ENCODE data around the gene DHRS11.
"Not testable (repeated sequence)": the region's sequence is repeated elsewhere in the genome, so short reads cannot be mapped to it uniquely, and the experiment has no call there.

DHRS11 gene

GRCh38 chr17:36593656-36594316 lies 2.1 kb downstream of the DHRS11 start:
- DNase-seq = no peak

- no peak for DNase-seq
Observed at GRCh38 chr17:36594626-36595401, 3.1 kb downstream of the DHRS11 start.

GRCh38 chr17:36597226-36597625 lies 5.5 kb downstream of the DHRS11 start:
- no peak for DNase-seq

GRCh38 chr17:36597866-36598777 lies 6.4 kb downstream of the DHRS11 start:
- no peak for DNase-seq

- no peak for DNase-seq
Observed at GRCh38 chr17:36598951-36599401, 7.3 kb downstream of the DHRS11 start.

- no peak for DNase-seq
Observed at GRCh38 chr17:36599546-36600250, 8.0 kb downstream of the DHRS11 start.

GRCh38 chr17:36600465-36600864 lies 8.8 kb downstream of the DHRS11 start:
- DNase-seq = no peak

- DNase-seq = no peak
Observed at GRCh38 chr17:36600936-36601302, 9.2 kb downstream of the DHRS11 start.

- peak; percentile 91 for DNase-seq
Observed at GRCh38 chr17:36601303-36602029, 9.8 kb downstream of the DHRS11 start, which contains the start of gene MRM1. MRM1 (plus strand) TSS chr17:36601583; CDS start chr17:36601811, 228 bp downstream.

GRCh38 chr17:36602030-36602748 lies 10.5 kb downstream of the DHRS11 start:
- no peak for DNase-seq

- peak; percentile 70 for DNase-seq
Observed at GRCh38 chr17:36602924-36603384, 11.3 kb downstream of the DHRS11 start.

- DNase-seq = not testable (repeated sequence)
Observed at GRCh38 chr17:36605028-36605427, 13.3 kb downstream of the DHRS11 start.

GRCh38 chr17:36608280-36608679 lies 16.6 kb downstream of the DHRS11 start:
- DNase-seq = no peak

- peak; percentile 65 for DNase-seq
Observed at GRCh38 chr17:36608794-36609497, 17.3 kb downstream of the DHRS11 start.

GRCh38 chr17:36609498-36609862 lies 17.8 kb downstream of the DHRS11 start:
- DNase-seq = no peak

- peak; percentile 22 for DNase-seq
Observed at GRCh38 chr17:36610474-36610873, 18.8 kb downstream of the DHRS11 start.

GRCh38 chr17:36611345-36612072 lies 19.8 kb downstream of the DHRS11 start:
- DNase-seq = peak; percentile 58

GRCh38 chr17:36612323-36612722 lies 20.6 kb downstream of the DHRS11 start:
- DNase-seq = no peak

- no peak for DNase-seq
Observed at GRCh38 chr17:36613155-36613554, 21.5 kb downstream of the DHRS11 start.
